Ramos (cell line): ENCODE measurements around the gene KRTAP4-11.
"Not testable (repeated sequence)": the region's sequence is repeated elsewhere in the genome, so short reads cannot be mapped to it uniquely, and the experiment has no call there.

Source experiments
- in situ Hi-C: fragments of 300-500 bp; cut with MboI; formaldehyde crosslinking; loops from one replicate; pipeline ENCODE4 v1.14.3; 2022; ENCODE audit warnings: low sequenced_read_pairs; ENCODE audit not compliant: unreplicated experiment

The KRTAP4-11 gene

GRCh38 chr17:41117846-41118386 lies at the start of gene KRTAP4-11:
KRTAP4-11 (minus strand) TSS chr17:41118373; CDS start chr17:41118315, 58 bp downstream.
- in situ Hi-C loops, result not testable (repeated sequence)

DNA sequence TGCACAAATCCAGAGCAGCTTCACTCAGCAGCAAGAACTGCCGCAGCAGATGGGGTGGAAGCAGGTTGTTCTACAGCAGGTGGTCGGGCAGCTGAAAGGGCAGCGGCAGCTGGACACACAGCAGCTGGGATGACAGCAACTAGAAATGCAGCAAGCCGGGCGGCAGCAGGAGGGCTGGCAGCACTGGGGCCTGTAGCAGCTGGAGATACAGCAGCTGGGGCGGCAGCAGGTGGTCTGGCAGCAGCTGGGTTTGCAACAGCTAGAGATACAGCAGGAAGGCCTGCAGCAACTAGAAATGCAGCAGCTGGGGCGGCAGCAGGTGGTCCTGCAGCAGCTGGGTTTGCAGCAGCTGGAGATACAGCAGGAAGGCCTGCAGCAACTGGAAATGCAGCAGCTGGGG lies 49.4 kb upstream of the KRTAP4-11 start:
- in situ Hi-C loops, result no loop called here

- in situ Hi-C loops, result no loop called here
These were observed 45.7 kb upstream of the KRTAP4-11 start for GRCh38 chr17:41163828-41164227.

GRCh38 chr17:41160648-41161047 lies 42.5 kb upstream of the KRTAP4-11 start, which contains the start of gene KRTAP4-4:
KRTAP4-4 (minus strand) TSS chr17:41160748; CDS start chr17:41160691, 57 bp downstream.
- in situ Hi-C loops, result no loop called here

DNA sequence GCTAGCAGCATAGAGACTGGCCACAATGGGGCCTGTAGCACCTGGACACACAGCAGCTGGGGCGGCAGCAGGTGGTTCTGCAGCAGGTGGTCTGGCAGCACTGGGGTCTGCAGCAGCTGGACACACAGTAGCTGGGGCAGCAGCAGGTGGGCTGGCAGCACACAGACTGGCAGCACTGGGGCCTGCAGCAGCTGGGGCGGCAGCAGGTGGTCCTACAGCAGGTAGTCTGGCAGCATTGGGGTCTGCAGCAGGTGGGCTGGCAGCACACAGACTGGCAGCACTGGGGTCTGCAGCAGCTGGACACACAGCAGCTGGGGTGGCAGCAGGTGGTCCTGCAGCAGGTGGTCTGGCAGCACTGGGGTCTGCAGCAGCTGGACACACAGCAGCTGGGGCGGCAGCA lies 42.0 kb upstream of the KRTAP4-11 start:
- in situ Hi-C loops, result not testable (repeated sequence)

DNA sequence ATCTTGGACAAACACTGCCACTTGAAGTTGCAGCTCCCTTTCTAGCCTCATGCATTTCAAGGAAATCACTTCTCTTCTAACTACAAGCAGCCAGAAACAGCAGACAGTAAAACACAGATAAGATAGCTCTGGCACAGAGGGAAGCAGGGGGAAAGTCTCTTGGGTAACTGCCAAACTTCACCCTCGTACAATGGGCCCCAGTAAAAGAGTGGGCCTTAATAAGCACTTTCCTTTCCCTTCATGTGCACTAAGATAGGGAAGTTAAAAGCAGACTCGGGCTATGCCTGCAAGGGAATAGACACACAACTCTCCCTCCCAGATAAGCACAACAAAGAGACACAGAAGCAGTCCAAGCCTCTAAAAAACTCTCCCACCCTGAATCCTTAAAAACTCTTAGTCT lies 35.7 kb upstream of the KRTAP4-11 start:
- in situ Hi-C loops, result no loop called here

DNA sequence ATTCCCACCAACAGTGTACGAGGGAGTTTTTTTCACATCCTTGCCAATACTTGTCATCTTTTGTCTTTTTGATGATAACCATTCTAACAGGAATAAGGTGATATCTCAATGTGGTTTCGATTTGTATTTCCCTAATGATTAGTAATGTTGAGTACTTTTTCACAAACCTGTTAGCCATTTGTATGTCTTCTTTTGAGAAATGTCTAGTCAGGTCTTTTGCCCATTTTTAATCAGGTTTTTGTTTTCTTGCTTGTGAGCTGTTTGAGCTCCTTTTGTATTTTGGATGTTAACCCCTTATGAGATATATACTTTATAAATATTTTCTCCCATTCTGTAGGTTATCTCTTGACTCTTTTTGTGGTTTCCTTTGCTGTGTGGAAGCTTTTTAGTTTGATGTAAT lies 33.4 kb upstream of the KRTAP4-11 start:
- in situ Hi-C loops, result no loop called here

- in situ Hi-C loops, result no loop called here
These were observed 31.9 kb upstream of the KRTAP4-11 start for GRCh38 chr17:41150026-41150425.

GRCh38 chr17:41149652-41149985 lies 31.4 kb upstream of the KRTAP4-11 start, which contains the start of gene KRTAP4-5:
KRTAP4-5 (minus strand) TSS chr17:41149825; CDS start chr17:41149767, 58 bp downstream.
- in situ Hi-C loops, result no loop called here

GRCh38 chr17:41148971-41149651 lies 30.9 kb upstream of the KRTAP4-11 start:
- in situ Hi-C loops, result not testable (repeated sequence)

GRCh38 chr17:41147531-41148204 lies 29.5 kb upstream of the KRTAP4-11 start:
- in situ Hi-C loops, result no loop called here

DNA sequence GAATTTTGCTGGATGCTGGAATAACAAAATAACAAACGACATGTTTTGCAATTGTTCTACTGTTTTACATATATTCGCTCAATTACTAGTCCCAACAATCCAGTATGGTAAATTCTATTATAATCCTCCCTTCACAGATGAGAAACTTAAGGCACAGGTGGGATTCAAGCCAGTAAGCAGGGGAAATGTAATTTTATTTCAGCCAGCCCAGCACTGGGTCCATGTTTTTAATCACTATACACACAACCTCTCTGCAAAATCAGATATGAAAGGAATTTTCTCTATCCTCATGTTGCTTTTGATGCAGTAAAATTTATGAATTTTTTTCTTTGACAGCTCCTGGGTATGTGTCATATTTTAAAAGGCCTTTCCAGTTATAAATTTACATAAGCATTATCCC lies 27.1 kb upstream of the KRTAP4-11 start:
- in situ Hi-C loops, result no loop called here

GRCh38 chr17:41144846-41145245 lies 26.7 kb upstream of the KRTAP4-11 start:
- in situ Hi-C loops, result no loop called here

DNA sequence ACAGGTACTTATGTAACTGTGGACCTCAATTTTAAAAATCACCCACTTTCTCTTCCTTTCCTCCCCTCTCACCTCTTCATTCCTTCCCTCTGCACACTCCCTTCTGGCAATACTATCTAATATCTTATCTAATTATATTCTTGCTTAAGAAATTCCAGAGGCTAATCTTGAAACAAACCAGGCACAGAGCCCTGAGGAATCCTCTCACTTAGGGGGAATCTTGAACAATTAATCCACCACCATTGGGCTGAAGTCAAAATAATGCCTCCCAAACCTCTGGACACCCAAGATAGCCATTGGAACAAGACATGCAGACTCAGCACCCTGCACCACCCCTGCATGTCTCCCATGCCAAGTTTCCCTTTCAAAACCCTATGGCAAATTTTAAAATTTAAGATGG lies 23.2 kb upstream of the KRTAP4-11 start:
- in situ Hi-C loops, result no loop called here

DNA sequence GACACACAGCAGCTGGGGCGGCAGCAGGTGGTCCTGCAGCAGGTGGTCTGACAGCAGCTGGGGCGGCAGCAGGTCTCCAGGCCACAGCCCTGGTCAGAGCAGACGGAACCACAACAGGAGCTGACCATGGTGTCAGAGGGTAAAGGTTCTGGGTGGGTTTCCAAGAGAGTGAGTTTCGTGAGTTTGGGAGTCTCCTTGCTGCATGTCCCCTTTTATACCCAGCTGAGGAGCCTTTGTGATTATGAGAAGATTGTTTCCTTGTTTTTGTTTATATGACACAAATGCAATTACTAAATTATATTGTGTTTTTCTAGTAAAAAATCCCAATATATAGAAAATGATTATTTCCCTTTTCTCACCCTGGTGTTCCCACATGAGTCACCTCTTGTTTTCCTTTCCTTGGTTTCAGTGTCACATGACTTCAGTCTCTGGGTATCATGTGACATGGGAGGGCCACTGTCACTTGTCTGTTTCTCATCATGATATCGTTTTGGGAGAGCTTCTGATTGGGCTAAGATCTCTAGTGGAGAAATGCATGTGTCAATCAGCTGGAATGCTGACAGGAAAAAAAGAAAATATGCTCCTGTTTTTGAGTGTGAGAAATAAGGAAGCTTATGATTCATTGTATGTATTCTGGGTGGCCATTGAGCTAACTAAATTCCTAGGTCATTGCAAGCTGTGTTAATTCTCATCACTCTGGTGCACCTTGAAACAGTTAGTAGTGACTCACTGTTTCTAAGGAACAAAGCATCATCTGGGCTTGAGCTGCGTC lies 22.4 kb upstream of the KRTAP4-11 start, which contains the start of gene KRTAP4-6:
KRTAP4-6 (minus strand) TSS at position 185 of the 772 bp plus-strand sequence; CDS start at position 128, 57 bp downstream.
- in situ Hi-C loops, result no loop called here

GRCh38 chr17:41139865-41140264 lies 21.7 kb upstream of the KRTAP4-11 start:
- in situ Hi-C loops, result not testable (repeated sequence)

GRCh38 chr17:41133880-41134735 lies 15.9 kb upstream of the KRTAP4-11 start:
- in situ Hi-C loops, result no loop called here

DNA sequence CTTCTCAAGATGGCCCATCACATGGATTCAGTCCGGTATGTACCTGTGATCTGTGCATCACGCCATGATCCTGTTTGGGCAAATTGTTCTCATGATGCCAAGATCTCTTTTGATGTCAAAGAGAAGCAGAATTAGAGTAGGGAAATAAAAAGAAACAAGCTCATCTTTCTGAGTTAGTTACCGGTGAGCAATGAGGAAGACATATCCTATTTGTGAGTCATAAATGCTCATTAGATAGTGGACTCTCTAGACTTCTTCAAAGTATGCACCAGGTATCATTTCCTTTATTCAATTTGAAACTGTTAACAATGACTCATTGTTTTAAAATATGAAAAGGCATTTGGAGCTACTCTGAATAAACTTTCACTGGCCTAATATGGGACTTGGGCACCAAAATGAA lies 13.8 kb upstream of the KRTAP4-11 start:
- in situ Hi-C loops, result no loop called here

DNA sequence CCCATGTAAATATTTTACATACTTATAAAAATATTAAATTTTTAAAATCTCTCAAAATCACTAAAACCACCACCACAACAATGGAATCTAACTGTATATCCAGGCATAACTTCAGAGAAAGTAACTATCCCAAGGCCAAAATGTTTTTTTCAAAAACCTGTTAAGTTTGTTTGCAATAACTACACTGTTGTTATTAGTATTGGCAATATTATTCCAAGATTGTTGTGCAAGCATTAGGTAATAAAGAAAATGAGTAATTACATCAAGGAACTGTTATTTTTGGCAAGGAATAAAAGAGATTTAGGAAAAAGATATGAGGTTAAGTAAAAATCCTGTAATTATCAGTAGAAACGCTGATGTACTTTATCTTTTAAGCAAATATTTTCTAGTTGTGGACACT lies 9.2 kb upstream of the KRTAP4-11 start:
- in situ Hi-C loops, result no loop called here

DNA sequence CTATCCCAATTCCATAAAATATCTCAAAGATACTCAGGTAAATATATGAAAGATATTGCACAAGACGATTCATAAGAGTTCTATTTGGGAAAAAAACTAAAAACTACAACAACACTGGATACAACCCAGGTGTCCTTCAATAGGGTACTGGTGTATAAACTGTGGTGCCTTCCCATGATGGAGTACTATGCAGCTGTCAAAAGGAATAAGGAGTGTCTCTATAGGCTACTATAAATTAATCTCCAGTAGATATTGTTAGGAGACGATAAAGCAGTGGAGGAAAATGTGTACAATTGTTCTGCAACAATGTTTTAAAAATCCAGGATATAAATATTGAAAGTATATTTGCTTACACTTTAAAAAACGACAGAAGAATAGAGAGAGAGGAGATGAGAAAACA lies 8.2 kb upstream of the KRTAP4-11 start:
- in situ Hi-C loops, result no loop called here
